HCEC 1CT (cell line): ENCODE measurements around the gene SMOC1.

ENCODE experiments used
- DNase-seq: peaks from one replicate; pipeline ENCODE4 v3.0.0-alpha.2; 2017

Gene SMOC1

GRCh38 chr14:69865701-69866365 lies 13.4 kb upstream of the SMOC1 start:
- no peak for DNase-seq

DNA sequence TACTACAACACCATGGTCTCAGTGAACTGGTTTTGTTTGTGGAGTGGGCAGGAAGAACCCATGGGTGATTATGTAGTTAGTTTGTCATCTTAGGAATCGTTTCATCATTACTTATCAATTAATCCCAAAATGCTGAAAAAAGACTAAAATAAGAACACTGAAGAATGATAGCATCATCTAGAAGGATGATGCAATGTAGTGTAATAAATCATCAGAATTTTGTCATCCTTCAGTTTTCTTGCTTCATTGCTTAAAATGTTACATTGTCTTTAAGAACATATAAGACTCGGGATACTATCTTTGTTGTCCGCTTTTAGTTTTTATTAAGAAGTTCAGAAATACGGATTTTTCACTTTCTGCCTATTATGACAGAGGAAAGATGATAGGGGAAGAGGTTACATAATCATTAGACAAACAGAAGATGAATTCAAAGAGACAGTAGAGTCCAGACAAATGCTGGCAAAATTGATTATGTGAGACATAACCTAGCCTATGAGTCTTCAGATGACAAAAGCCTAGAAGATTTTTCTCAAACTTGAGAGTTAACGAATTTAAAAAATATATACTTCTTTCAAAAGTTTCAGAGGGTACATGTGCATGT lies 10.8 kb upstream of the SMOC1 start:
- no peak for DNase-seq

GRCh38 chr14:69870613-69871012 lies 8.6 kb upstream of the SMOC1 start:
- DNase-seq, result no peak

- peak; percentile 66 for DNase-seq
Measured at GRCh38 chr14:69873877-69874780, 5.1 kb upstream of the SMOC1 start.

- no peak for DNase-seq
Measured at GRCh38 chr14:69876221-69876847, 2.9 kb upstream of the SMOC1 start.

GRCh38 chr14:69876848-69877306 lies 2.3 kb upstream of the SMOC1 start:
- no peak for DNase-seq

GRCh38 chr14:69877492-69877891 lies 1.7 kb upstream of the SMOC1 start:
- peak; percentile 71 for DNase-seq

DNA sequence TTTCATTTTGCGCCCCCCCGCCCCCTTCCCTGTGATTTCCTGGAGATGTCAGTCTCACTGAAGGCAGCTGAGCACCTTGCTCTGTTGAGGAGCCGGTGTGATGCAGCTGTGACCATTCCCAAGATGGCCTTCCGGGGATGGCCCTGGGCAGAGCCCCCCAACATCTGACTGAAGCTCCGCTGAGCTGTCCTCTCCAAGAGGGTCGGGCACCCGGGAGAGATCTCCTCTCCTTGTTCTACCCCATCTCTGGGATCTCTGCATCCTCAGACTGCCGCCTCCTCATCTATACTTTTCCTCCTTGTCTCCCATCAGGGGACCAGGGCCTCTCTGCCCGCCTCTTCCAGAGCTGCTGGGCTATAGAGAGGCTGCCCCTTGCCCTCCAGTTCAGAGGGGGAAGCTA lies 965 bp upstream of the SMOC1 start:
- no peak for DNase-seq

DNA sequence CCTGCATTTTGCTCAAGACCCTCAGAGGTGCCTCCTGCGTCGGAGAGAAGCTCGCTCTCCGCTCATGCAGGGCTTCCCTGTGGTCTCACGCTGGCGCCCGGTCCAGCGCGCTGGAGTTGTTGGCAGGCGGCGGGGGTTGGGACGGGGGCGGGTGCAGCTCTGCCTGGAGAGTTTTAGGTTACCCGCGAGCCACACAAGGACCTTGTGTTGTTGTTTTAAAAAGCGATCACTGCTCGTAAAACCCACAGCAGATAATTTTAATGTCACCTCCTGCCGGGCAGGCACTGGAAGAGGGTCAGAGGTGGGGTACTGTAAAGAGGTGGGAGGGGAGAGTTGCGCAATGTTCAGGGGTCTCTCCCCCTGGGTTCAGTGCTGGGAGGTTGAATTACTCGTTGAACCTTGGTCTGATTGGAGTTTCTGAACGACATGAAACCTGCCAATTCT lies 850 bp downstream of the SMOC1 start:
- no peak for DNase-seq

DNA sequence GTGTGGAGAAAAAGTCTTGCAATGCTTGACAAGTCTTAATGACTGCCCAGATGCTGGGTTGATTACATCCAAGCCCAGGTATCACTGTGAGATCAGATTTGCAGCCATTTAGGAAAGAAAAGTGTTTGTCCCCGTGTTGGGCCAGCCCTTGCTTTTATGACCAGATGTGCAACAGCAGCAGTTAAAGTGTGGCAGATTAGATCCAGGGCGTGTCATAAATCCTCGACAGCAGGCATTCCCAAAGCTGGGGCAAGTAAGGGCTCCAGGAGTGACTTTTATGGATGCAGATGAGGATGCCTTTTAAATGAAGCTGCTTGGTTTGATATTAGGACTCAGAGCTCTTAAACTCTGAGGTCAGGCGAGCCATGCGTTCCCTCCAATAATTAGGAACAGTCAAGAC lies 1.7 kb downstream of the SMOC1 start:
- no peak for DNase-seq

- DNase-seq, result peak; percentile 48
Measured at GRCh38 chr14:69882116-69882864, 3.1 kb downstream of the SMOC1 start.

GRCh38 chr14:69882915-69883314 lies 3.7 kb downstream of the SMOC1 start:
- DNase-seq, result no peak

DNA sequence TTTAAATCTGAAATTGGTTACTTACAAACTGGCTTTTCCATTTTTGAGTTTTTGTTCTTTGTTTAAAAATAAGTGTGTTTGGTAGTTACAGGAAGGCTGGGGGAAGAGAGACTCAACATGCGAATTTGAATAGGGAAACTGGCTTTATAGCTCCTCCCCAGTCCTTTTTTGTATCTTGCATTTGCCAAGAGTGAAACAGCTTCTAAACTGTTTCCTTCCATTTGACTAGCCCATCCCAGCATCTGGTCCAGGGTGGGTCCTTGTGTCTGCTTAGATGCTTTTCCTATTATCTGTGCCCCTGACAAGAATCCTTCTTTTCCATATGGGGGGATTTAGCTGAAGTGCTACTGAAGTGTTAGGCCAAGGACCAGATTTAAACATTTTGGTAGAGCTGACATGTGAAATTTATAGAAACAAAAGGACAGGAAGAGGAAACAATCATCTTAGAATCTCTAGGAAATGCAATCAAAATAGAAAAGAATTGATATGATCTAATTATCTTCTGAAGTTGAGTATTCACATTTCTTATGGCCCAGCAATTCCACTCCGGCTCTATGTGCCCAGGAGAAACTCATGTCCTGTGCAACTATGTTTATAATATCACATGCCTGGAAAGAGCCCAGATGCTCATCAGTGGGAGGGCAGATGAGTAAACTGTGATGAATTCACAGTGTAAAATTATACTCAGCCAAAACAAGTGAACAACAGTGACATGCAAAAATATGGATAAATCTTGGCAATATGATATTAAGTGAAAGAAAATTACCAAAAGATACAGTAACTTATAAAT lies 7.4 kb downstream of the SMOC1 start:
- peak; percentile 91 for DNase-seq

- peak; percentile 93 for DNase-seq
Measured at GRCh38 chr14:69887740-69888657, 8.8 kb downstream of the SMOC1 start.

- no peak for DNase-seq
Measured at GRCh38 chr14:69891422-69891821, 12.2 kb downstream of the SMOC1 start.

- DNase-seq, result no peak
Measured at GRCh38 chr14:69895109-69895508, 15.9 kb downstream of the SMOC1 start.

DNA sequence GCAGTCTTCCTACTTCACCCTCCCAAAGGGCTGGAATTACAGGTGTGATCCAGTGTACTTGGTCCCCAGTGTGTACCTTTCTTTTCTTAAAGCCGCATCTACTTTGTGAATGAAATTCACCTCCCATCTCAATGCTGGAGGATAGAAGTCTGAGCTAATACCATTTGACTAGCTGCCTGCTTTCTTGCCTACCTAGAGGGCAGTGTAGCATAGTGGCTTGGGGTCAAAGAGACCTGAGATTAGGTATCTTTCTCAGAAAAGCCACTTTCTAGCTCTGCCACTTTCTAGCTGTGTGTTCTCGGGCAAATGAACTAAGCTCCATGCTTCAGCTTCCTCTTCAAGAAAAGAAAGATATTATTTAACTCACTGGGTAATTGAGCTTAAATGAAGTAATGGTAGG lies 16.9 kb downstream of the SMOC1 start:
- no peak for DNase-seq

- no peak for DNase-seq
Measured at GRCh38 chr14:69896972-69897371, 17.8 kb downstream of the SMOC1 start.

- no peak for DNase-seq
Measured at GRCh38 chr14:69900603-69901002, 21.4 kb downstream of the SMOC1 start.
